Measurements from ENCODE around the gene AOAH.

- TF ChIP-seq POLR2A (IDR thresholded peaks at IDR 0.05), result no peak
- TF ChIP-seq CTCF (IDR thresholded peaks at IDR 0.05), result no peak
- no peak for TF ChIP-seq POLR2AphosphoS5 (IDR thresholded peaks at IDR 0.05; ENCODE audit: insufficient read depth in 1 of 2, low read depth in 1 of 2)
These were observed 116.6 kb downstream of the AOAH start for GRCh38 chr7:36607721-36608095.
